IPS-20b (cell line): ENCODE results near the gene SMIM12.
"Not testable (repeated sequence)": the region's sequence is repeated elsewhere in the genome, so short reads cannot be mapped to it uniquely, and the experiment has no call there.

ENCODE experiments used
- H3K27ac ChIP-seq: one replicate; pipeline ENCODE4 v1.5.1; 2013; ENCODE audit warnings: low read length
- H3K27me3 ChIP-seq: 2 replicates; pipeline ENCODE4 v1.6.1; 2013; ENCODE audit warnings: mild to moderate bottlenecking, low read length, inconsistent platforms; ENCODE audit not compliant: insufficient read depth
- H3K36me3 ChIP-seq: 2 replicates; pipeline ENCODE4 v1.6.1; 2013; ENCODE audit warnings: low read depth, mild to moderate bottlenecking, inconsistent platforms, low read length, moderate library complexity; ENCODE audit not compliant: insufficient read depth
- H3K4me1 ChIP-seq: 2 replicates; pipeline ENCODE4 v1.6.1; 2013; ENCODE audit warnings: mild to moderate bottlenecking, control low read depth, inconsistent platforms, low read length, moderate library complexity; ENCODE audit not compliant: insufficient read depth
- H3K4me3 ChIP-seq: 2 replicates; pipeline ENCODE4 v1.5.1; 2013; ENCODE audit warnings: mild to moderate bottlenecking, low read length, inconsistent platforms
- H3K9ac ChIP-seq: 2 replicates; pipeline ENCODE4 v1.6.1; 2013; ENCODE audit warnings: low read depth, mild to moderate bottlenecking, inconsistent platforms, low read length, moderate library complexity
- H3K9me3 ChIP-seq: 2 replicates; pipeline ENCODE4 v1.6.1; 2013; ENCODE audit warnings: mild to moderate bottlenecking, low read depth, low read length, inconsistent platforms; ENCODE audit not compliant: insufficient read depth

Gene SMIM12

DNA sequence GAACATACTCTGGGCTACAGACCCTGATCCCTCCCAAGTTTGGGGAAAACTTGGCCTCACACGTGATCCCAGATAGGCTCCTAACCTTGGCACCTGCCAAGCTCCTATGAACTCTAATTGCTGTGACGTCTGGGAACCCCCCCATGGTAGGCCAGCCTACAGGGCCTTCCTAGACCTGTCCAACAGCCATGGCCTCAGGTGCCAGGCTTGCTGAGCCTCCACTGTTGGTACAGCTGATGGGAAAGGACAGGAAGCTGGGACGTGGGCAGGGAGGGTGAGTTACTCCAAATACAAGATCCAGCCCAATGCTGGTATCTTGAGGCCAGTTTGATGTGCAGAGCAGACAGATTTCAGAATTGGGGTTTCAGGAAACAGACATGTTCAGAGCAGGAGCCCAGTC is 19.1 kb downstream of the SMIM12 start:
- Histone ChIP-seq H3K27ac (no peak overlapping the region), H3K9me3 (no peaks in the 10 kb centered on the region)

DNA sequence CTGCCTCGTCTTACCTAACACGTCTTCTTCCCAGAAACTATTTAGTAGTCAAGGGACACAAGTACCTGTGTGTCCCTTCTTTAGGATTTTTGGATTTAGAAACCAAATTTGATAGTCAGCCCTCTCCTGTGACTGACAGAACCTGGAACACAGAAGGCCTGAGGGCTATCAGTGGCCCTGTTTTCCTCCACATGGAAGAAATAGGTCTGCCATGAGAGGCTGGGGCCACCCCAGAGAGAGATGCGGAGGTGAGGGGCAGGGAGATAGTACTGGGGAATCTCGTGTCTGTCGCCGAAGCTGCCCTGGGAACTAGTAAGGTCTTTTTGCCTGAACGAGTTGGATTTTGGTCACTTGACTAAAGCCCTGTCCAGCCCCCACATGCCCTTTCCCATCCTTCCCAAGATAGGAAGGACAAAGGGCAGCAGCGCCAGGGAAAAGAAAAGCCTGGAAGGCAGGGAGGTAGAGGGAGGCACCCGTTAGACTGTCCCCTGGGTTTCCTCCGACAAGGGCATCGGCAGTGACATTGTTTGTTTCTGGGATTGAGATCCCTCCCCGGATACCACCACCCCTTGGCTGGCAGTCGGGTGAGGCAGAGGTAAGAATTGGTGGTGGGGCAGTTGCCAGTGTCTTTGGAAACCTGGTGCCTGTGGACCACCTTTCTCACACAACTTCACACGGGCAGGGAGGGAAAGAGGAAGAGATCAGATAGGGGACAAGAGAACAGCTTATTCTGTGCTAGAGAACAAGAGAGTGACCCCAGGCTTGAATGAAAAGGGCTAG is 19.8 kb downstream of the SMIM12 start:
- H3K9ac ChIP-seq: no peak overlapping the region
- H3K36me3 ChIP-seq: no peaks in the 10 kb centered on the region
- no peaks in the 10 kb centered on the region for H3K9me3 ChIP-seq
- H3K27me3 ChIP-seq: no peaks in the 10 kb centered on the region
- no peak overlapping the region for H3K27ac ChIP-seq
- no peak overlapping the region for H3K4me3 ChIP-seq
- H3K4me1 ChIP-seq: peaks cover 15% of the 10 kb centered on the region

More for the DNA sequence above, 19.1 kb downstream of the SMIM12 start:
- no peak overlapping the region for H3K4me3 ChIP-seq
- no peaks in the 10 kb centered on the region for H3K27me3 ChIP-seq
- H3K36me3 ChIP-seq: no peaks in the 10 kb centered on the region
- no peak overlapping the region for H3K9ac ChIP-seq
- peaks cover 17% of the 10 kb centered on the region for H3K4me1 ChIP-seq

DNA sequence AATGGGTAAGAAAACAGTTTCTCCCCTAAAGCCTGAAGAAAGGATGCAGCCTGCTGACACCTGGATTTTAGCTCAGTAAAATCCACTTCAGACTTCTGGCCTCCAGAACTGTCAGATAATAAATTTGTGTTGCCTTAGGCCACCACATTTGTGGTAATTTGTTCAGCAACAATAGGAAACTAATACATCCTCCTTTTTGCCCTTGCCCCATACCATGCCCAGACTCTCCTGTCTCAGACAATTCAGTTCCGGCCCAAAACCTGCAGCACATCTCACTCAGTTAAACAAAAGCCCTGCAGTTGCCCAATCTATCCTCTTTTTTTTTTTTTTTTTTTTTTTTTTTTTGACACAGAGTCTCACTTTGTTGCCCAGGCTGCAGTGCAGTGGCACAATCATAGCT is 25.8 kb downstream of the SMIM12 start:
- Histone ChIP-seq H3K9ac (no peak overlapping the region), H3K4me1 (no peaks in the 10 kb centered on the region), H3K4me3 (no peak overlapping the region), H3K9me3 (no peaks in the 10 kb centered on the region), H3K27me3 (no peaks in the 10 kb centered on the region), H3K27ac (no peak overlapping the region), H3K36me3 (no peaks in the 10 kb centered on the region)

DNA sequence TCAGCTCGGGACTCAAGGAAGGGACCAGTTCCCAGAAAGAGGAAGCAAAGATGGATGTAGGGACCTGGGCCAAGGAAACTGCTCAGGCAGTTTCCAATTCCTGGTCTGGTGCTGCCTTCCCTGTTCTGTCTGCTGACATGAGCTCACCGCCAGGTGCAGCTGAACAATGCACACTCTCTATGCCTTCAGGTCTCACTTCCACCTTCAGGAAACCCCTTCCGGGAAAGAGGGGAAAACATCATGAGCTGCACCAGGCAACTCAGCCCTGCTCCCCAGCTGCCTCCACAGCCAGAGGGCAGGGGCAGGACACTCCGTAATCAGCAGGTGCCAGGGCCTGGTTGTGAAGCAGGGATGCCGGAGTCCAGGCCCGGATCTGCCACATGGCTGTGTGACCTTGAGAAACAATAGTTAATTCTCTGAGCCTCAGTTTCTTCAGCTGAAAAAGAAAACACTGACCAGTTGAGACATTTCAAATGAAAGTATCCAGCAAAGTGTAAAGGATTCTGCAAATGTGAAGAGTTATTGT is 27.8 kb downstream of the SMIM12 start:
- H3K9me3 ChIP-seq: no peaks in the 10 kb centered on the region
- no peak overlapping the region for H3K9ac ChIP-seq
- H3K4me3 ChIP-seq: no peak overlapping the region
- H3K27ac ChIP-seq: no peak overlapping the region
- no peaks in the 10 kb centered on the region for H3K36me3 ChIP-seq
- no peaks in the 10 kb centered on the region for H3K4me1 ChIP-seq
- H3K27me3 ChIP-seq: no peaks in the 10 kb centered on the region

DNA sequence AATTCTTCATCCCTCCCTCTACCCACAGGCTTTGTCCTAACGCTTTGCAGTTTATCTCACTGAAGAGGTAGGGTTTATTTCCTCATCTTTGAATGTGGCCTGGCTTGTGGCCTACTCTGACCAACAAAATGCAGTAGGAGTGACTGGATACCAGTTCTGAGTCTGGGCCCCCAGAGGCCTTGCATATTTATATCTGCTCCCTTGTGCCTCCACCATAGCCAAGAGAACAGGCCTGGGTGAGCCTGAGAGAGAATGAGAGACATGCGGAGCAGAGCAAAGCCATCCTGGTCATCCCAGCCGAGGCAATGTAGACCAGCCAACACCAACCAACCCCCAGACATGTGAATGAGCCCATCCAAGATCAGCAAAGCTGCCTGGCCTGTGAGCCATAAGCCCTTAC is 30.3 kb downstream of the SMIM12 start:
- Histone ChIP-seq H3K4me1 (no peaks in the 10 kb centered on the region), H3K36me3 (no peaks in the 10 kb centered on the region), H3K9ac (no peak overlapping the region), H3K27ac (no peak overlapping the region), H3K9me3 (no peaks in the 10 kb centered on the region), H3K27me3 (no peaks in the 10 kb centered on the region), H3K4me3 (no peak overlapping the region)

DNA sequence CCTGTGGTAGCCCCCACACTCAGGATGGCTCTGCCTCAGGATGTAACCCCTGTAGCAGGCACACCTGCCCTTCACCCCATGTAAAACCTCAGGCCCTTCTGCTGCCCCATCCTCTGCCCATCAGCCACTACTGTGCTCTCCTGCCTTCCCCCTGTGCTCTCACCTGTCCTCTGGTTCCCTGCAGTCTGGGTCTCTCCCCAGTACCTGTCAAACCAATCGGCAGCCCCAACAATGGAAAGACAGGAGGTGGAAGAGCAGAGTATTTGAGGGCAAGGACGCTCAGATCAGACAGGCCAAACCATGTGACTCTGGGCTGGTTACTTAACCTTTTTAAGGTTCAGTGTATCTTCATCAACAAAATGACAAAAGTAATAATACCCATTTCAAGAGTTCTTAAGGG is 30.9 kb downstream of the SMIM12 start:
- Histone ChIP-seq H3K4me3 (no peak overlapping the region), H3K9ac (no peak overlapping the region), H3K36me3 (no peaks in the 10 kb centered on the region), H3K27me3 (no peaks in the 10 kb centered on the region), H3K9me3 (no peaks in the 10 kb centered on the region), H3K4me1 (no peaks in the 10 kb centered on the region), H3K27ac (no peak overlapping the region)

DNA sequence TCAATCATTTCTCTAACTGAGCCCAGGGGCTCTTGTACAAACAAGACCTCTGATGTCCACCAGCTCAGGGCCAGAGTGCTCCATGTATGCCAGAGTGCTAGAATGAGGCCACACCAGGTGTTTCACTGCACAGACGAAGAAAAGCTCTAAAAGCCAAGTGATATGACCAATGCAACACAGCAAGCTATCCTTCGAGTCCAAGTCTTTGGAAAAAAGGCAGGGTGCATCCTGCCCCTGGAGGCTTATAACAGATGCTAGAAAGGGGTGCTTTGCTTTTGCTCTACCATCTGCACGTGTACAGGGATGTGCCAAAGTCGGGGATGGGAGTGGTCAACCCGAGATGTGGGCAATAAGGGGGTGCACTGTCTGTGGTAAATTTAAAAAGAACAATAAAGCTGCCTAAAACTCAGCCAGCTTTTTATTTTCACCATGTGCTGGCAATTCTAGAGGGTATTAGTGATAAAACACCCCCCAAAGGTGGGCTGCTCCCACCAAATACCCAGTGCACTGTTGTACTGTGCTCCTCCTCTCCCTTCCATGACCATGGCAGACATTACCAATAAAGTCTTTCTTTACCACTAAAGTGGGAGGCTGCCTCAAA is 32.1 kb downstream of the SMIM12 start:
- H3K27me3 ChIP-seq: no peaks in the 10 kb centered on the region
- no peaks in the 10 kb centered on the region for H3K36me3 ChIP-seq
- H3K4me3 ChIP-seq: no peak overlapping the region
- H3K9me3 ChIP-seq: no peaks in the 10 kb centered on the region
- H3K9ac ChIP-seq: no peak overlapping the region
- H3K4me1 ChIP-seq: no peaks in the 10 kb centered on the region
- H3K27ac ChIP-seq: no peak overlapping the region

DNA sequence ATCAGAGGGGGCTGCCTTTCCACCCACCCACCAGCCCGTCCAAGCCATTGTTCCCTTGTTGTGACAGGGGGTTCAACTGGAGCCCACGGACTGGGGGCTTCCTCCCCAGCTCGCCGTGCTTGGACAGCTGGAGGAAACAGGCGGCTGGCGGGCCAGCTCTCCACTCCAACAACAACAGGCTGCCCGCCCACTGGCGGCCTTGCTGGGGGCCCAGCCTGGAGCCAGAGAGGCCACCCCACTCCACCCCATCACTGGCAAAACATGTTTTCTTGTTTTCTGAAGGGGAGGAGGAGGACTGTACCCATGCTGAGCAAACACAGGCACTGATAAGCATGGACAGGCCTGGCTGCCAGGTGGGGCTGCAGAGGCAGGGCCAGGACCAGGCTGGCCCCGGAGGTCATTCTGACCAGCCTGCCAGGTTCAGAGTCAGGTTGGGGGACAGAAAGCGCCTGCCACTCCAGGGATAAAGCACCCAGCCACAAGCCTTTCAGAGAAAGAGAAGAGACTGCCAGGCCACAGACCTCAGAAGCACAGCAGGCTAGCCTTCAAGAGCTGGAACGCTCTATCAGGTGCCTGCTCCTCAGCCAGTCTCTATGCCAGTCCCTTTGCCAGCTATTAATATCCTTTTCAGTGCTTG is 34.0 kb downstream of the SMIM12 start:
- H3K4me1 ChIP-seq: no peaks in the 10 kb centered on the region
- no peak overlapping the region for H3K27ac ChIP-seq
- no peak overlapping the region for H3K4me3 ChIP-seq
- no peaks in the 10 kb centered on the region for H3K9me3 ChIP-seq
- H3K36me3 ChIP-seq: no peaks in the 10 kb centered on the region
- no peak overlapping the region for H3K9ac ChIP-seq
- H3K27me3 ChIP-seq: no peaks in the 10 kb centered on the region

DNA sequence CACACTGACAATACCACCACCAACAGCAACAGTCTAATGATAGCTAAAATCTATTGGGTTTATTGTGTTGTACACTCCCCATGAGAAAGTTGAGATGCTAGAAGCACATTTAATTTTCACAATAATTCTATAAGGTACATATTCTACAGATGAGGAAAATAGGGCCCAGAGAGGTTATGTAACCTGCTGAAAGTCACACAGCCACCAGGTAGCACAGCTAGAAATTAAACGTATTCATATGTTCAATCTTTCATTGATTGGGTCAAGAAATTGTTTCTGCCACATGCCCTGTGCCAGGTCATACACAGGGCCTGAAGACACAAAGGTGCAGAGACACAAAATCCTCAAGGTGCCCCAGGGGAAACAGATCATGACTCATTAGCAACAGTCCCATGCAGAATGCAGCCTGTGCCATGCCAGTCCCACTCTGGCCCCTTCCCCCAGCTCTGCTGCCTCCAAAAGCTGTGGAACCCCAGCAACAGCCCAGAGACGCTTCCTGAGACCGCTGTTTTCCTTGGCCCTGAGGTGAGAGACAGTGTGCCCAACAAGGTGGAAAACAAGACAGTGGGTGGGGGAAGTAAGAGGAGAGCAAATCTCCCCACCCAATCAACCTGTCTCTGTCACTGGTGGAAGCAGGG is 34.6 kb downstream of the SMIM12 start:
- Histone ChIP-seq H3K4me1 (no peaks in the 10 kb centered on the region), H3K27ac (no peak overlapping the region), H3K27me3 (no peaks in the 10 kb centered on the region), H3K9me3 (no peaks in the 10 kb centered on the region), H3K36me3 (no peaks in the 10 kb centered on the region), H3K4me3 (no peak overlapping the region), H3K9ac (no peak overlapping the region)

DNA sequence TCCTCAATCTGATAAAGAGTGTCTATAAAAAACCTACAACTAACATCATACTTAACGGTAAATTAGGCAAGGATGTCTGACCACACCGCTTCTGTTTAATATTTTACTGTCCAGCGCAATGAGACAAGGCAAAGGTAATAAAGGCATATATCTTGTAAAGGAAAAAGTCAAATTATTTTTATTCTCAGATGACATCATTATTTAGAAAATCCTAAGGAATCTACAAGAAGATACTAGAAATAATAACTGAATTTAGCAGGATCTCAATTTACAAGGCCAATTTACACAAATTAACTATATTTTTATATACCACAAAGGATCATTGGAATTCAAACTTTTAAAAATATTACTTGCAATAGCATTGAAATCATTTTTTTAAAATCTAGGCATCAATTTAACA is 37.3 kb downstream of the SMIM12 start:
- Histone ChIP-seq H3K27ac (no peak overlapping the region), H3K9me3 (no peaks in the 10 kb centered on the region), H3K27me3 (no peaks in the 10 kb centered on the region), H3K9ac (no peak overlapping the region), H3K36me3 (no peaks in the 10 kb centered on the region), H3K4me1 (no peaks in the 10 kb centered on the region), H3K4me3 (no peak overlapping the region)

DNA sequence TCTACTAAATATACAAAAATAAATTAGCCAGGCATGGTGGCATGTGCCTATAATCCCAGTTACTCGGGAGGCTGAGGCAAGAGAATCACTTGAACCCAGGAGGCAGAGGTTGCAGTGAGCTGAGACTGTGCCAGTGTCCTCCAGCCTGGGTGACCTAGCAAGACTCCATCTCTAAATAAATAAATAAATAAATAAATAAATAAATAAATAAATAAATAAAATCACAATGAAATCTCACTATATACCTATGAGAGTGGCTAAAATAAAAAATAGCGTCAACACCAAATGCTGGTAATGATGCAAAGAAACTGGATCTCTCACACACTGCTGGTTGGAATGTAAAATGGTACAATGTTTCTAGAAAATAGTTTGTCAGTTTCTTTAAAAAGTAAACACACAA is 40.7 kb downstream of the SMIM12 start:
- not testable (repeated sequence) for H3K4me1 ChIP-seq, H3K36me3 ChIP-seq, H3K27ac ChIP-seq, H3K27me3 ChIP-seq, H3K9me3 ChIP-seq, H3K9ac ChIP-seq, H3K4me3 ChIP-seq
